Measurements from ENCODE around the gene RPLP2.
A peak's percentile ranks its signal among the peaks of the same experiment; 100 is the strongest.

The RPLP2 gene

DNA sequence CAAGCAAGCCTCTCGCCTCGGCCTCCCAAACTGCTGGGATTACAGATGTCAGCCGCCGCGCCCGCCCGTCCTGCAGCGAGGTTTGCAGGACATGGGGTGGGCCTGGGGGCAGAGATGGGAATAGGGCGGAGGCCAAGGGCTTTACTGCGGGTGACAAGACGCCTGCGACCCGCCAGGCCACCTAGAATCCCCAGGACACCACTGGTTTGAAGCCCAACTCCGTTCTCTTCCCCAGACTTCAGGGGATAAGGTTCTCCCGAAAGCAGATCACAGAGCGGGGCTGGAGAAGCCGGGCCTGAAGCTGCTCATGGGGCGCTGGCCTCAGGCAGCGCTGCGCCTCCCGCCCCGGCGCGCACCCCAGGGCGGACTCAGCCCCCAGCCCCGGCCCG is 32.2 kb downstream of the RPLP2 start:
- H3K4me1 ChIP-seq (ENCODE audit: control insufficient read depth, low read depth, low read length): peaks cover 5% of the 10 kb centered on the region
- no peak for DNase-seq
- H3K9ac ChIP-seq (ENCODE audit: low read length): peak overlapping the region; percentile 70
- peaks cover 7% of the 10 kb centered on the region for H3K79me1 ChIP-seq (ENCODE audit: low read length)
- peak overlapping the region; percentile 94 for H3K56ac ChIP-seq (ENCODE audit: low read length)
- peak overlapping the region; percentile 11 for H3K18ac ChIP-seq (ENCODE audit: low read length)
- peaks cover 16% of the 10 kb centered on the region for H3K79me2 ChIP-seq (ENCODE audit: control insufficient read depth, insufficient read depth, low read length)
- no peak overlapping the region for H2AK5ac ChIP-seq (ENCODE audit: low read length)
- no peaks in the 10 kb centered on the region for H3K27me3 ChIP-seq (ENCODE audit: insufficient read depth, low read length, poor library complexity)
- no peak overlapping the region for H3K27ac ChIP-seq (ENCODE audit: low read depth, low read length)
- H2BK15ac ChIP-seq (replicated peaks; ENCODE audit: low read depth): no peak overlapping the region
- no peak overlapping the region for H4K5ac ChIP-seq (ENCODE audit: low read length)
- H3K23ac ChIP-seq (ENCODE audit: low read length): no peak overlapping the region
- H3K4ac ChIP-seq (ENCODE audit: low read depth, low read length): no peak overlapping the region
- peak overlapping the region; percentile 57 for H3K4me3 ChIP-seq (ENCODE audit: low read length)
- no peak overlapping the region for H2BK5ac ChIP-seq (ENCODE audit: low read length)
- no peak overlapping the region for H4K8ac ChIP-seq (ENCODE audit: low read depth, low read length)
- H2BK120ac ChIP-seq (ENCODE audit: low read depth, low read length): no peak overlapping the region
- WGBS (ENCODE audit: extremely low coverage, insufficient coverage, low lambda C conversion rate): no CpG with 5 or more reads among the region's 27 CpGs
- peaks cover 10% of the 10 kb centered on the region for H3K36me3 ChIP-seq (ENCODE audit: control insufficient read depth, insufficient read depth, low read length)
- H3K4me2 ChIP-seq (ENCODE audit: low read length): peak overlapping the region; percentile 61

DNA sequence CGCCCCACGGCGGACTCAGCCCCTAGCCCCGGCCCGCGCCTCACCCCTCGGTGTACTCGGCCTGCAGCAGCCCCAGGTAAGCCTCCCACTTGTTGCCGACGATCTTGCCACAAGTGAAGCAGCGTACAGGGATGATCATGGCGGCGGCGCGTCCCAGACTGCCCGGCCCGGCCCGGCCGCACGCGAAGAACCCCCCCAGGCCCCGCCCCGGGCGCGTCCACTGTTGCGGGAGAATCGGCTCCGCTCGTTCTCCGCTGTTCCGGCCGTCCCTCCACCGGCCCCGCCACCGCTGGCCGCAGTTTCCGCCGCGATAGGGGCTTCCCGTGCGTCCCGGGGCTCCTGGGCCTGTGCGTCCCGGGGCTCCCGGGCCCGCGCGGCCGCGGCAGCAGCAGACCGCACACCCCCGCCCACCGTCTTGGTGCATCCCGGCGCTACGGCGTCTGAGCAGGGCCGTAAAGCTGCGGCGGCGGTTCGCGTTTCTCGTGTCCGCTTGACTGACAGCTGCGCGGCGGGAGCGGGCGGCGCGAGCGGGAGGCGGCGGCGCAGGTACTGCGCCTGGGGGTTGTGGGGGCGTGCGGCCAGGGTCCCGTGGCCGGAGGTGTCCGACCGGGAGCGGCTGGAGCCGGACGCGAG is 32.7 kb downstream of the RPLP2 start, which contains the start of the genes POLR2L and TSPAN4:
Gene POLR2L (minus strand): TSS at position 160 of the 633 bp plus-strand sequence. CDS start 21 bp downstream, at position 139.
Gene TSPAN4 (plus strand): TSS at position 483 of the 633 bp plus-strand sequence. CDS start 7,453 bp downstream, outside the sequence.
- Histone ChIP-seq H3K56ac (ENCODE audit: low read length) (peak within 1 kb of the TSS; percentile 95), H3K4me1 (ENCODE audit: control insufficient read depth, low read depth, low read length) (peaks cover 5% of the 10 kb centered on the region), H3K4me2 (ENCODE audit: low read length) (peak within 1 kb of the TSS; percentile 83), H2AK5ac (ENCODE audit: low read length) (no peak within 1 kb of the TSS), H3K9ac (ENCODE audit: low read length) (peak within 1 kb of the TSS; percentile 90), H3K4ac (ENCODE audit: low read depth, low read length) (peak within 1 kb of the TSS; percentile 65), H3K79me1 (ENCODE audit: low read length) (peaks cover 7% of the 10 kb centered on the region), H3K23ac (ENCODE audit: low read length) (peak within 1 kb of the TSS; percentile 81), H3K4me3 (ENCODE audit: low read length) (peak within 1 kb of the TSS; percentile 77), H2BK5ac (ENCODE audit: low read length) (peak within 1 kb of the TSS; percentile 87), H3K79me2 (ENCODE audit: control insufficient read depth, insufficient read depth, low read length) (peaks cover 16% of the 10 kb centered on the region), H2BK15ac (replicated peaks; ENCODE audit: low read depth) (no peak within 1 kb of the TSS), H2BK120ac (ENCODE audit: low read depth, low read length) (peak within 1 kb of the TSS; percentile 95), H3K36me3 (ENCODE audit: control insufficient read depth, insufficient read depth, low read length) (peaks cover 8% of the 10 kb centered on the region), H3K27ac (ENCODE audit: low read depth, low read length) (peak within 1 kb of the TSS; percentile 72), H3K27me3 (ENCODE audit: insufficient read depth, low read length, poor library complexity) (no peaks in the 10 kb centered on the region), H3K18ac (ENCODE audit: low read length) (peak within 1 kb of the TSS; percentile 90), H4K5ac (ENCODE audit: low read length) (no peak within 1 kb of the TSS), H4K8ac (ENCODE audit: low read depth, low read length) (no peak within 1 kb of the TSS)
- WGBS (ENCODE audit: extremely low coverage, insufficient coverage, low lambda C conversion rate): no CpG with 5 or more reads among the region's 87 CpGs
- DNase-seq: peak; percentile 94

DNA sequence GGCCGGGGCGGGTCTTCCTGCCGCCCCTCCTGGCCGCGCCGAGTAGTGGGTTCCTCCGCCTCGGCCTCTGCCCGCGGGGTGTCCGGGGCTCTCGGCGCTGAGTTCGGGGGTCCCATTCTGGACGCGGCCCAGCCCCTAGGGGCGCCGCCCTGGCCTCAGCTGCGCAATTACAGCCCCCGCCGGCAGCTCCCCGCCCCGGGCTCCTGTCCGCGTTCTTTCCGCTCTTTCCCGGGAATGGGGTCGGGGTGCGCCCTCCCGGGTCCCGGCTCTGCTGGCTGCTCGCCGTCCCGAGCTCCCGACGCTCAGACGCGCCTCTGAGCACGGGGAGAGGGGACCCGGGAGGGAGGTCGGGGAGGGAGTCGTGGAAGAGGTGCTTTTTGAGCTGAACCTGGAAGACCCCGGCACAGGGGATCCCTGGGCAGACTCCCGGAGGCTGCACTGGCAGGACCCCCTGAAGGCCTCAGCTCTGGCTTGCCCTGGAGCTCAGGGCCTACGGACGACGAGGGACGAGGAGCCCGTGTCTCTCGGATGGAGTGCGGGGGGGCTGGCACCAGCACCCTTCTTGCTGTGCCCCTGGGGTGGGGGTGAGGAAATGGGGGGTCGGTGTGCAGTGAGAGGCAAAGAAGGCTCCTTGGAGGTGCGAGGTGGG is 33.4 kb downstream of the RPLP2 start:
- H3K18ac ChIP-seq (ENCODE audit: low read length): peak overlapping the region; percentile 31
- H3K9ac ChIP-seq (ENCODE audit: low read length): peak overlapping the region; percentile 90
- peaks cover 8% of the 10 kb centered on the region for H3K36me3 ChIP-seq (ENCODE audit: control insufficient read depth, insufficient read depth, low read length)
- DNase-seq: no peak
- peak overlapping the region; percentile 31 for H3K27ac ChIP-seq (ENCODE audit: low read depth, low read length)
- peak overlapping the region; percentile 29 for H3K23ac ChIP-seq (ENCODE audit: low read length)
- H3K79me1 ChIP-seq (ENCODE audit: low read length): peaks cover 7% of the 10 kb centered on the region
- peak overlapping the region; percentile 77 for H3K4me3 ChIP-seq (ENCODE audit: low read length)
- H3K4me2 ChIP-seq (ENCODE audit: low read length): peak overlapping the region; percentile 83
- H3K4ac ChIP-seq (ENCODE audit: low read depth, low read length): peak overlapping the region; percentile 65
- no peak overlapping the region for H2BK5ac ChIP-seq (ENCODE audit: low read length)
- WGBS (ENCODE audit: extremely low coverage, insufficient coverage, low lambda C conversion rate): no CpG with 5 or more reads among the region's 53 CpGs
- peaks cover 16% of the 10 kb centered on the region for H3K79me2 ChIP-seq (ENCODE audit: control insufficient read depth, insufficient read depth, low read length)
- no peak overlapping the region for H2BK120ac ChIP-seq (ENCODE audit: low read depth, low read length)
- no peak overlapping the region for H4K8ac ChIP-seq (ENCODE audit: low read depth, low read length)
- H4K5ac ChIP-seq (ENCODE audit: low read length): no peak overlapping the region
- H3K27me3 ChIP-seq (ENCODE audit: insufficient read depth, low read length, poor library complexity): no peaks in the 10 kb centered on the region
- H3K4me1 ChIP-seq (ENCODE audit: control insufficient read depth, low read depth, low read length): peaks cover 5% of the 10 kb centered on the region
- no peak overlapping the region for H2BK15ac ChIP-seq (replicated peaks; ENCODE audit: low read depth)
- peak overlapping the region; percentile 95 for H3K56ac ChIP-seq (ENCODE audit: low read length)
- H2AK5ac ChIP-seq (ENCODE audit: low read length): no peak overlapping the region

DNA sequence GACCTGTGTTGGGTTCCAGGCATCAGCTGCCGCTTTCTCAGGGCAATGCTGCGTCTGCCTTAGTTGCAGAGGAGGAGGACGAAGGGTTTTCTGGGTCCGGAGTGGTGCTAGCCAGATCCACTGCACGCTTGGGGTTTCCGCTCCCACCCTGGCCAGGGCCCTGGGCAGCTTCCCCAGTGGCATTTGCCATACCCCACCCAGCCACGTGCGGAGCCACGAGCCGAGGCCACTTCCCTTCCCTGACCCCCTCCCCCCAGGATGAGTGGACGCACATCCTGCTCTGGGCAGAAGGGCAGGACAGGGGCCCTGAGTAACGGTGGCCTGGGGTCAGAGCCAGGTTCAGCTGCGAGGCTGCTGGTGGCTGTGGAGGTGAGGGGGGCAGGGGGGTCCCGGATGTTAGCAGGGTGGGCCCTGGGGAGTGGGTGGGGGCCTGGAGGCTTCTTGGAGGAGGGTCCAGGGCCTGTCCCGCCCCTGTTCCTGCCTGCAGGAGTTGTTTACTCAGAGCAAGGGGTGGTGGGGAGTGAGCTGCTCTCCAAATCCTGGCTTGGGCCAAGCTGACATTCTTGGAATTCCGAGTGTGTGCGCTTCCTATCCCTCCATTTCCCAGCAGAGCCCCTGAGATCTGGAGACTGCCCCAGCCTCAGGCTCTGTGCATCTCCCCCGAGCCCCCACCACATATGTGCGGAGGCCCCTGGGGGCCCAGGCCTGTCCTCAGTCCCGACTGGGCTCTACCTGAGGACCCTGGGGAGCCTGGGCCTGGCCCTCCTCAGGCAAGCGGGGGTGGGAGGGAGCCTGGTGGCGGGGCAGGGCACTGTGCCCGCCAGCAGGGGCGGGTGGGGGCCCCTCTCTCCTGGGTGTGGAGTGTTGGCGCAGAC is 34.3 kb downstream of the RPLP2 start:
- H3K27me3 ChIP-seq (ENCODE audit: insufficient read depth, low read length, poor library complexity): no peaks in the 10 kb centered on the region
- H3K36me3 ChIP-seq (ENCODE audit: control insufficient read depth, insufficient read depth, low read length): peaks cover 5% of the 10 kb centered on the region
- DNase-seq: peak; percentile 98
- H3K27ac ChIP-seq (ENCODE audit: low read depth, low read length): peak overlapping the region; percentile 88
- peak overlapping the region; percentile 78 for H3K18ac ChIP-seq (ENCODE audit: low read length)
- H2BK120ac ChIP-seq (ENCODE audit: low read depth, low read length): peak overlapping the region; percentile 47
- no peak overlapping the region for H2BK15ac ChIP-seq (replicated peaks; ENCODE audit: low read depth)
- peaks cover 16% of the 10 kb centered on the region for H3K79me2 ChIP-seq (ENCODE audit: control insufficient read depth, insufficient read depth, low read length)
- no peak overlapping the region for H4K5ac ChIP-seq (ENCODE audit: low read length)
- peak overlapping the region; percentile 85 for H3K4me2 ChIP-seq (ENCODE audit: low read length)
- H3K23ac ChIP-seq (ENCODE audit: low read length): peak overlapping the region; percentile 81
- peak overlapping the region; percentile 87 for H2BK5ac ChIP-seq (ENCODE audit: low read length)
- H3K4ac ChIP-seq (ENCODE audit: low read depth, low read length): peak overlapping the region; percentile 65
- no peak overlapping the region for H2AK5ac ChIP-seq (ENCODE audit: low read length)
- no CpG with 5 or more reads among the region's 25 CpGs for WGBS (ENCODE audit: extremely low coverage, insufficient coverage, low lambda C conversion rate)
- H3K79me1 ChIP-seq (ENCODE audit: low read length): peaks cover 7% of the 10 kb centered on the region
- peak overlapping the region; percentile 25 for H3K4me3 ChIP-seq (ENCODE audit: low read length)
- H4K8ac ChIP-seq (ENCODE audit: low read depth, low read length): no peak overlapping the region
- H3K4me1 ChIP-seq (ENCODE audit: control insufficient read depth, low read depth, low read length): peaks cover 6% of the 10 kb centered on the region
- H3K9ac ChIP-seq (ENCODE audit: low read length): peak overlapping the region; percentile 90
- H3K56ac ChIP-seq (ENCODE audit: low read length): peak overlapping the region; percentile 95

DNA sequence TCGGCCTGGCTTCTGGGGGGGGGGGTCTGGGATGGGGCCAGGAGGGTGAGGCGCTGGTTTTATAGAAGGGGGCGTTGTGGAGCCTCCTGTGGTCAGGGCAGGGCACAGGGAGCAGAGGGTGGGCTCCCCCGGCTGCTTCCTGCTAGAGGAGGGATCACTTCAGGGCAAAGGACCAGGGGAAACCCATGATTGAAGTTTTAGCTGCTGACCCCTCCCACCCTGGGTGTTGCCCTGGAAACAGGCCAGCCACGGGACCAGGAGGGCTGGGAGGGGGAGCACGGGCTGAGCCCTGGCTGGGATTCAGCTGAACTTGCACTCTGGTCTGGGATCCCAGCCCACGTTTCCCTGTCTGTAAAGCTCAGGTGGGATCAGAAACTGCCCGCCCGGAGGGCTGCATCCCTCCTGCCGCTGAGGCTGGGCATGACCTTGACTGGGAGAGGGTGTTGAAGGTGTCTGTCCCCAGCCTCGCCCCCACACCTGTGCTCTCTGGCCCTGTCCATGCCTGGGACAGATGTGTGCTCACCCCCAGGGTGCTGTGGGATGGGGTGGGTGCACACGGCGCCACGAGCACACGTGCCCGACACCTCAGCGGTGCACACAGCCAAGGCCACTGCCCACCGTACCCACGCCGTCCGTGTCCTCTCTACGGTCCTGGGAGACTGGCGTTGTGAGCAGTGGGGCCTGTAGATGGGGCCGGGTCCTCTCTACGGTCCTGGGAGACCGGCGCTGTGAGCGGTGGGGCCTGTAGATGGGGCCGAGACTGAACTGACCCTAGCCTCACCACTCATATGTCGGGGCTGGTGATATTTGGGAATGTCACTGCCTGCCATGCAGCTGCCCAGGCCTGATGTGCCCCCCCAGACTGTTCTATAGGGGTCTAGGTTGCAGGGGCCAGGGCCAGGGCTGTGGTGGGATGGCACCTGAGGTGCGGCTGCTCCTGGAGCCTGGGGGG is 35.2 kb downstream of the RPLP2 start:
- Histone ChIP-seq H3K23ac (ENCODE audit: low read length) (no peak overlapping the region), H3K79me1 (ENCODE audit: low read length) (peaks cover 6% of the 10 kb centered on the region), H3K36me3 (ENCODE audit: control insufficient read depth, insufficient read depth, low read length) (peaks cover 2% of the 10 kb centered on the region), H3K79me2 (ENCODE audit: control insufficient read depth, insufficient read depth, low read length) (peaks cover 16% of the 10 kb centered on the region), H3K27ac (ENCODE audit: low read depth, low read length) (peak overlapping the region; percentile 88), H2BK15ac (replicated peaks; ENCODE audit: low read depth) (no peak overlapping the region), H3K4me1 (ENCODE audit: control insufficient read depth, low read depth, low read length) (peaks cover 6% of the 10 kb centered on the region), H2AK5ac (ENCODE audit: low read length) (peak overlapping the region; percentile 2), H3K4me3 (ENCODE audit: low read length) (no peak overlapping the region), H2BK120ac (ENCODE audit: low read depth, low read length) (peak overlapping the region; percentile 47), H4K5ac (ENCODE audit: low read length) (no peak overlapping the region), H3K4me2 (ENCODE audit: low read length) (peak overlapping the region; percentile 85), H3K4ac (ENCODE audit: low read depth, low read length) (peak overlapping the region; percentile 63), H3K18ac (ENCODE audit: low read length) (peak overlapping the region; percentile 78), H3K56ac (ENCODE audit: low read length) (peak overlapping the region; percentile 80), H4K8ac (ENCODE audit: low read depth, low read length) (no peak overlapping the region), H3K27me3 (ENCODE audit: insufficient read depth, low read length, poor library complexity) (no peaks in the 10 kb centered on the region), H2BK5ac (ENCODE audit: low read length) (no peak overlapping the region), H3K9ac (ENCODE audit: low read length) (peak overlapping the region; percentile 59)
- WGBS (ENCODE audit: extremely low coverage, insufficient coverage, low lambda C conversion rate): no CpG with 5 or more reads among the region's 31 CpGs
- DNase-seq: peak; percentile 95

Data from mesendoderm (in vitro differentiated cells).